Left kidney (tissue), 2 donors: Measurements from ENCODE around the gene PRM3. TPM values are rescaled to one million over a fixed set of nuclear protein-coding genes. Genes with fewer than 3 reads are reported as not detected.

Experiments
- DNase-seq: peaks from one replicate; pipeline ENCODE4 v3.0.0-alpha.2; 2013
- polyA plus RNA-seq: library from polyadenylated mRNA; unstranded; fragments of 120-200 nt; gene quantifications from one replicate; pipeline ENCODE4 v1.2.1, GENCODE V29; 2013; ENCODE audit not compliant: insufficient read length

Gene PRM3
- polyA plus RNA-seq, 1 donor = not detected

DNA sequence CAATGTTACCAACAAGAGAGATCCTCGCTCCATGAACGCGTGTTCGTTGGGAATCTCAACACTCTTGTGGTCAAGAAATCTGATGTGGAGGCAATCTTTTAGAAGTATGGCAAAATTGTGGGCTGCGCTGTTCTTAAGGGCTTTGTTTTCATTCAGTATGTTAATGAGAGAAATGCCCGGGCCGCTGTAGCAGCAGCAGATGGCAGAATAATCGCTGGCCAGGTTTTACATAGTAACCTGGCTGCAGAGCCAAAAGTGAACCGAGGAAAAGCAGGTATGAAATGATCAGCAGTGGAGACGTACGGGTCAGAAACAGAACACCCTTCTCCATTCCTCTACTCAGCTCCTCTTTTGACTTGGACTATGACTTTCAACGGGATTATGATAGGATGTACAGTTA, 30.8 kb downstream of the PRM3 start:
- DNase-seq = no peak

DNA sequence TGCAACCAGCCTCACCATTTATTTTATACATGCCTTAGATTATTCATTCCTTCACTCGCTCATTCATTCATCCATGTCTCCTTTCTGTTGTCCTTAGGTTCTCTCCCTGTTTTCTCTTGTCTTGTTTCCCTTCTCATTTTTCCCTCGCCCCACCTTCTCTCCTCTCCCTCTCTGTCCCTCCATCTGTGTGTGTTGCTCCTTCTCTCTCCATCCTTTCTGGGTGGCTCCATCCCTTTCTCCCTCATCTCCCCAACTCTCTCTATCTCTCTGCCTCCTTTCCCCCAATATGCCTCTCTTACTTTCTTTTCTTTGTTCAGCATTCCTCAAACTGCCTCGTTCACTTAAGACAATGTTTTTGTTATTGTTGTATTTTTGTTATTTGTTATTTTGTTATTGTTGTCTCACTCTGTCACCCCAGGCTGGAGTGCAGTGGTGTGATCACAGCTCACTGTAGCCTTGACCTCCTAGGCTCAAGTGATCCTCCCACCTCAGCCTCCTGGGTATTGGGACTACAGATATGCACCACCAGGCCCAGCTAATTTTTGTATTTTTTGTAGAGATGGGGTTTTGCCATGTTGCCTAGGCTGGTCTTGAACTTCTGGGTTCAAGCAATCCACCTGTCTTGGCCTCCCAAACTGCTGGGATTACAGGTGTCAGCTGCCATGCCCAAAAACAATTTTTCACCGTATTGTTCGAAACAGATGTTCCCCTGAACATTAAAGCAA, 31.8 kb downstream of the PRM3 start:
- DNase-seq = no peak

DNA sequence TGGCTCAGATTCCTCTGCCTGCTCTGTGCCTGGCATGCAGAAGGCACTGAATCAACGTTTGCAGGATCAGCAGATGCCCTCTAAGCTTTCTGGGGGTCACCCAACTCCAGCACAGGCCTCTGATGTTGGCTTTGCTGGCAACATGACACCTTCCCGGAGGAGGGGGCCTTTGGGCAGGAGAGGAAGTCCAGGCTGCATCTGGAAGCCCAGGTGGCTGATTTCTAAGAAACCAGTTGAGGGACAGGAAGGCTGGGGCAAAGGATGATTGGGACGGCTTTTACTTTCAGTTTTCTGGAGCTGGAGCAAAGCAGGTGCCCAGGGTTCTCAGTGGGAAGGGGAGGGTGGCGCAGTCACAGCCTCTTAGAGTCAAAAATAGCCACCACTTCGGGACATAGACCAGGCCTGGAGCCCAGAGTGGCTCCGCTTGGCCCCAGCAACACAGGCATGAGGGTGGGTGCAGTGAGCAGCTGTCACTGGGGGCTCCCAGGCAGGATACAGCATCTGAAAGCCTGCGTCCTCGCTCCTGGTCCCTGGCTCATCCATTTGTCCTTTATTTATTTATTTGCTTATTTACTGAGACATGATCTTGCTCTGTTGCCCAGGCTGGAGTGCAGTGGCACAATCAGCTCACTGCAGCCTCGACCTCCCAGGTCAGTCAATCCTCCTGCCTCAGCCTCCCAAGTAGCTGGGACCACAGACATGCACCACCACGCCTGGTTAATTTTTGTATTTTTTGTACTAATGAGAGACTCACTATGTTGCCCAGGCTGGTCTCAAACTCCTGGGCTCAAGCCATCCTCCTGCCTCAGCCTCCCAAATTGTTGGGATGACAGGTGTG, 32.6 kb downstream of the PRM3 start:
- no peak for DNase-seq

DNA sequence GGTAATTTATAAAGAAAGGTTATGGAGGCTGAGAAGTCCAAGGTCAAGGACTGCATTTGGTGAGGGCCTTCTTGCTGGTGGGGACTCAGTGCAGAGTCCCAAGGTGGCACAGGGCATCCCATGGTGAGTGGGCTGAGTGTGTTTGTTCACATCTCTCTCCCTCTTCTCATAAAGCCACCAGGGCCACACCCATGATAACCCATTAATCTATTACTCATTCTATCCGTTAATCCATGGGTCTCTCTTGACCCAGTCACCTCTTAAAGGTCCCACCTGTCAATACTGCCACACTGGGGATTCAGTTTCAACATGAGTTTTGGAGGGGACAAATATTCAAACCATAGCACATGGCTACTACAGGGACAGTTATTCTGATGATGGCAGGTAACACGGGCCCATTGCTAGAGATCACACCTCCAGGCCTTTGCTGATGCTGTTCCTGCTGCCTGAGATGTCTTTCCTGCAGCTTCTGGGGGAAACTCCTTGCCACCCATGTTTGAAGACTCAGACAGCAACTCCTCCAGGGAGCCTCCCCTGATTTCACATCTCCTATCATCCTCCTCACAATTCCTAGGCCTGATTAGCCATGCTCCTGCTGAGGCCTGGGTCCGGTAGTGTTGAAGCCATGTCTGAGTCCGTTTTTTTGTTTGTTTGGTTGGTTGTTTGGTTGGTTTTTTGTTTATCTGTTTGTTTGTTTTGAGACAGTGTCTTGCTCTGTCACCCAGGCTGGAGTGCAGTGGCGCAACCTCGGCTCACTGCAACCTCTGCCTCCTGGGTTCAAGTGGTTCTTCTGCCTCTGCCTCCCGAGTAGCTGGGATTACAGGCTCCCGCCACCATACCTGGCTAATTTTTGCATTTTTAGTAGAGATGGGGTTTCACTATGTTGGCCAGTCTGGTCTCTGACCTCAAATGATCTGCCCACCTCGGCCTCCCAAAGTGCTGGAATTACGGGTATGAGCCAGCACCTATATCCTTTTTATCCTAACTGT, 33.5 kb downstream of the PRM3 start:
- DNase-seq = no peak

DNA sequence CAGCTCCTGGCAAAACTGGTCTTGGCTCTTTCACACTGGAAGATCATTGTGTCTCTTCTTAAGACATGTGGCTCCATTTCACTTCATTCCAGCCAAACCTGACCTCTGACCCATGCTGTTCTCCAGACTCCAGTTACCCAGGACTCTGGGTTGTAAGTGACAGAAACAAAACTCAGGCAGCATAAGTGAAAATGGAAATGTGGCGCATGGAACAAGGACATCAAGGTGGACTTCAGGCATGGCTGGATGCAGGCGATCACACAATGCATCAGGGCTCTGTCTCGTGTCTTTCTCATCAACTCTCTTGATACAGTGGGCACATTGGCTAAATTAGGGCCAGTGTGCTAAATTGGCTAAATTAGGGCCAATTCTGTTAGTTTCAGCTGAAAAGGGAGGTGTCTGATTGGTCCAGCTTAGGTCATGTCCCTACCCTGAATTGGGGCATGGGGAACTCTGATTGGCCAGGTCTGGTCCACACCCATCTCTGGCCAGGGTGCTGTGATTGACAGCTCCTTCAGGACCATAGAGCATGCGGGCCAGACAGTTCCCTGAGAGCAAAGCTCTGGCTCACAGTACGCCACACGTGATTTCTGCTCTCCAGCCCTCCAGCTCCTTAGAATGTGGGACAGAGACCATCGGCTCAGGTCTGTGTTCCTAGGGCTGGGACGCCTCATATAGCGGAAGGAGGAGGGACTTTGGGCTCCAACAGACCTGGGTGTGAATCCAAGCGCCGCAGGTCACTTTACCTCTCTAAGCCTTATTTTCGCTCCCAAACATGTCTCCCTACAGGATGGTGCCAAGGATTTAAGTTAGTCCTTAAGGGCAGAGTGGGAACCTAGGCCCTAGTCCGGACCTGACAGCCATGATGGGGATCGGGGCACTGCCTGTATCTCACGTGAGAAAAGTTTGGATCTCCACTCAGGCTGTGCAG, 34.9 kb downstream of the PRM3 start:
- DNase-seq = no peak

DNA sequence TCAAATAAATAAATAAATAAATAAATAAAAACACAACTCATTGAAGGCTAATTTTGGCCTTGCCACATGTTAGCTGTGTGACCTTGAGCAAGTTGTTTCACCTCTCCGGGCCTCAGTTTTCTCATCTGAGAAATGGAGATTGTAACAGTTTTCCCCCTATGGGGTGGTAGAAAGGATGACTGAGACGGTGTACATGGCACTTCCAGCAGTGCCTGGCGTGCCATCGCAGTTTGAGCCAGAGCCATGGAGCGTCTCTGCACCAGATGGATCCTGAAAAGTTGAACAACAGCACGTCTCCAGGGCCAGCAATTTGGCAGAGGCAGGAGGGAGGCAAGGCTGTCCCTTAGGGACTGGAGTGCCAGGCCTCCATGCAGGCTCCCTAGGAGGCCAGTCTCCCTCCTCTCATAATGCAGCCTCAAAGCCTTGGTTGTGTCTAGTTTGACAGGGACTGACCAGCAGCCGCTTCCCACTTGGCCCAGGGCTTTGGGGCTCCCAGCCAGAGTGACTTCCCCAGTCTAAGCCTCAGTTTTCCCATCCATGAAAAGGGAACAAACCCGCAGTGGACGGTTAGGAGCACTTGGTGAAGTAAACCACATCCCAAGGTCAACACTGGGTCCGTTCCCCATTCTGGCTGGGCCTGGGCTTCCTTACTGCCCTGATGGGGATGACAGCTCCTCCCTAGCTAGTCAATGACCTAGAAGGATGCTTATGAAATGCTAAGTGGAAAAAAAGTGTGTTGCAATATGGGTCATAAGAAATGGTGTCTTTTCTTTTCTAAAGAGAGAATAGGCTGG, 36.8 kb downstream of the PRM3 start:
- DNase-seq = no peak

DNA sequence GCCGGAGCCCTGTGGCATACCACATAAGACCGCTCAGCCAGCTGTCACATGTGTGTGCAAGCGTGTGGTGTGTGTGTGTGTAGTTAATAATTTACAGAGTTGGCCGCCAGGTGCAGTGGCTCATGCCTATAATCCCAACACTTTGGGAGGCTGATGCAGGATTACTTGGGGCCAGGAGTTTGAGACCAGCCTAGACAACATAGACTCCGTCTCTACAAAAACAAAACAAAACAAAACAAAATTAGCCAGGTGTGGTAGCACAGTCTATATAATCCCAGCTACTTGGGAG, 37.8 kb downstream of the PRM3 start:
- no peak for DNase-seq

DNA sequence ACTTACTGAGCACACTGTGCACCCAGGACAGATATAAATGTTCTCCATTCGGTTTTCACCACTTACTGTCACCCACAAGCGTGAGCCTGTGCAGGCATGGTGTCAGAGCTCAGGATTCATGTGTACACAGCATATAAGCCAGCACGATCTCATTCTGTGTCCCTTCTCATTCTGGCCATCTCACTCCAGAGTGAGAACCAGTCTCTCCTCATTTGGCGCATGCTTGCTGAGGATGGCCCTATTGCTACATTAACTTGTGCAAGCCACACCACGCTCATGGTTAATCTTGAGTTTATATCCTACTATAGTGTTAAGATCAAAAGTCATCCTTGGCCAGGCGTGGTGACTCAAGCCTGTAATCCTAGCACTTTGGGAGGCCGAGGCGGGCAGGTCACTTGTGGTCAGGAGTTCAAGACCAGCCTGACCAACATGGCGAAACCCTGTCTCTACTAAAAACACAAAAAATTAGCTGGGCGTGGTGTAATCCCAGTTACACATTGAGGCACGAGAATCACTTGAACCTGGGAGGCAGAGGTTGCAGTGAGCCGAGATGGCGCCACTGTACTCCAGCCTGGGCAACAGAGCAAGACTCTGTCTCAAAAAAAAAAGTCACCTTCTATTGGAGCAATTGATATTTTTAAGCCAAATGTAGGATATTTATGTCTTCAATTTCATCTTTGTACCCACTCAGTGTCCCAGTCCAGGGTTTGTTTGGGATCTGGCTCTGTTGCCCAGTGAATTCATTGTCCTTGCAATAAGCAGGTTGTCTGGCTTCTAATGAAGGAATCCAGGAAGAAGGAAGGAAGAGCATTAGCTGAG, 38.3 kb downstream of the PRM3 start:
- DNase-seq = no peak

DNA sequence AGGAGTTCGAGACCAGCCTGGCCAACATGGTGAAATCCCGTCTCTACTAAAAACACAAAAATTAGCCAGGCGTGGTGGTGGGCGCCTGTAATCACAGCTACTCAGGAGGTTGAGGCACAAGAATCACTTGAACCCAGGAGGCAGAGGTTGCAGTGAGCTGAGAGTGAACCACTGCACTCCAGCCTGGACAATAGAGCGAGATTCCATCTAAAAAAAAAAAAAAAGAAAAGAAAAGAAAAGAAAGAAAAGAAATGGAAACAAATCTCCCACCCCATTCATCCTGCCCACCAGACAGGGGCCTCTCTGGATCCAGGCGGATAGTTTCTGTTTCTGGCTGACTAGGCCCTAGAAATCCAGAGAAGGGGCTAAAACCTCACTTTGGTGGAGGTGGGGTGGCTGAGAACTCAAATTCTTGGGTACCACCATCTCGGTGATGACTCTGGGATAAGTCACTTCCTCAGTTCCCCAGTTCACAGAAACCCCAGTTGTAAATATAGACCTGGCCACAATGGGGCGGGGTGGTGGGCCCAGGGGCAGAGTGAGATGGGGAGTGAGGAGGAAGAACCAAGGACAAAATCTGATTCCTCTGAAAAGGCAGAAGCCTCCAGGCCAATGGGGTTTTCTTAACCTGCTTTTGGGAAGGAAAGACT, 39.6 kb downstream of the PRM3 start:
- DNase-seq = no peak

DNA sequence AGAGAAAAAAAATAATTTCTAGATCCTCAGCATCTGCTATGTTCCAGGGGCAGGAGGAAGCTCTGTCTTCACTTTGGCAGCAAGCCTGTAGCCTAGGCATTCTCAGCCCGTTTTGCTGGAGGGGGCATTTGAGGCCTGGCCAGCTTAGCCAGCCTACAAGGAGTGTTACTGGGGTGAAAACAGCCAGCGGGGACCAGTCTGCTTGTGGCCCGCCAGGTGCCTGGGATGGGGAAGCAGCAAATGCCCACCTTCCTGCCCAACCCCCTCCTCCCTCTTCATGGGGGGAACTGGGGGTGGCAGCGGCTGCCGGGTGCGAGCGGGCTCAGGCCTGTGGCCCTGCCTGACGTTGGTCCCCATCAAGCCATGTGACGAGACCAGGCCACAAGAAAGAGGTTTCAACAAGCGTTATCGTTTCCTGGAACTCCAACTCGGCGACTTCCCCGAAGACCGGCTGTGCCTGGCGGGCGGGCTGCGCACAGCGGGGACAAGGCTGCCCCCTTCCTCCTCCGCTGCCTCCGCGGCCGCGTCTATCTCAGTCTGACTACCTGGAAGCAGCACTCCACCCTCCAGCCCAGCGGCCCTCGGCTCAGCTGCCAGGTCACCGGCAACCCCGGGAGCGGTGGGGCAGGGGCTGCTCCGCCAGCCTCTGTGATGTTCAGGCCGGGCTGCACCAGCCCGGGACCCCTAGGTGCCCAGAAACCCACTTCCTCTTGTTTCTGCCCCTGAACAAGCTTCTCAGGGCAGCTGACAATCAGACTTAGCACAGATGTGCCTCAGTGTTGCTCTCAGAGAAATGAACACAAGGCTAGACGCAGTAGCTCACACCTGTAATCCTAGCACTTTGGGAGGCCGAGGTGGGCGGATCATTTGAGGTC, 40.3 kb downstream of the PRM3 start:
- peak; percentile 31 for DNase-seq

DNA sequence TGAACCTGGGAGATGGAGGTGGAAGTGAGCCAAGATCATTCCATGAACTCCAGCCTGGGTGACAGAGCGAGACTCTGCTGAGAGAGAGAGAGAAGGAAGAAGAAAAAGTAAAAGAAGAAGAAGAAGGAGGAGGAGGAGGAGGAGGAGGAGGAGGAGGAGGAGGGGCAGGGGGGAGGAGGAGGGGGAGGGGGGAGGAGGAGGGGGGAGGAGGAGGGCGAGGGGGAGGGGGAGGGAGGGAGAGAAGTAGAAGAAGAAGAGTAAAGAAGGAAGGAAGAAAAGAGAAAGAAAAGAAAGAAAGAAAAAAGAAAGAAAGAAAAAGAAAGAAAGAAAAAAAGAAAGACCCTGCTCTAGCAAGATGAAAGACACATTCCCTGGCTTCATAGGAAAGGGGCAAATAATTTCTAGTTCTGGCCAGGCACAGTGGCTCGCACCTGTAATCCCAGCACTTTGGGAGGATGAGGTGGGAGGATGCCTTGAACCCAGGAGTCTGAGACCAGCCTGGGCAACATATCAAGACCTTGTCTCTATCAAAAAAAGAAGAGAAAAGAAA, 41.1 kb downstream of the PRM3 start:
- DNase-seq = no peak

DNA sequence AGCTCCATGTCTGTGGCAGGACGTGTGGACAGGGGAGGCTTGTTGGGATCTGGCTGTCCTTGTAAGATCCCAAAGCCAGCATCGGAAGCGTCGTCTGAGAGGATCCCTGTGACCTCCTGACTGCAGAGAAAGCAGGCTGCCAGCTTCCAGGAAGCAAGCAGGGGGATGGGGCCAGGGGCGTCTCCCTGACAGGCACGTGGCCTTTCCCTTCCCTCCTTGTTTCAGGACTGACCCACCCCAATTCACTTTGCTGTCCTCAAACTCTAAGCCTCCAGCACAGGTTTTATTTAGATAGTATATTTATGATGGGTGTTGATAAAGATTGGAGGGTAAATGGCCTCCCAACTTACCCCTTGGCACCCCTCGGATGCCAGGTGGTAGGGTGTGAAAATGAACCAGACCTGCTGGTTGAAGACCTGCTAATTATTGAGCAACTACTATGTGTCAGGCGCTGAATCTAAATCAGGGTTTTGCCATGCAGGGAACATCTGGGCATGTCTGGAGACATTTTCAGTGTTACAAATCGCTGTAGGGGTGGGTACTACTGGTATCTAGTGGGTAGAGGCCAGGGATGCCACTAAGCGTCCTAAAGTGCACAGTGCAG, 42.0 kb downstream of the PRM3 start:
- no peak for DNase-seq

DNA sequence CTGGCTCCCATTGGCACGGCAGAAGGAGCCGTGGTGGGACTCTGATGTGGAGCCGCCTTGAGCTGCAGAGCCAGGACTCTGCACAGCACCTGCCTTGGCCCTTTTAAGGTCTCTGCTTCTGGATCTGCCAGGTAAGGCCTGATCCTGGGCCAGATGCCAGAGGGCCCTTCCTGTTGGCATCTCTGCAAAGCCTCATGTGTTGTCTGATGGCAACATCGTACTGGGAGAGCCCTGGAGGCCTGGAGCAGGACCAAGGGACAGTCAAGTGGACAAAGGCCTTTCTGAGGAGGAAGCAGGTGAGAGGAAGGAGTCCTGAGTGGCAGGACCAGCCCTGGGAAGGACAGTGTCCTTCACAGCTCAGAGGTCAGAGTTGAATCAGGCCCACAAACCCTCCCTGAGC, 43.5 kb downstream of the PRM3 start:
- no peak for DNase-seq

DNA sequence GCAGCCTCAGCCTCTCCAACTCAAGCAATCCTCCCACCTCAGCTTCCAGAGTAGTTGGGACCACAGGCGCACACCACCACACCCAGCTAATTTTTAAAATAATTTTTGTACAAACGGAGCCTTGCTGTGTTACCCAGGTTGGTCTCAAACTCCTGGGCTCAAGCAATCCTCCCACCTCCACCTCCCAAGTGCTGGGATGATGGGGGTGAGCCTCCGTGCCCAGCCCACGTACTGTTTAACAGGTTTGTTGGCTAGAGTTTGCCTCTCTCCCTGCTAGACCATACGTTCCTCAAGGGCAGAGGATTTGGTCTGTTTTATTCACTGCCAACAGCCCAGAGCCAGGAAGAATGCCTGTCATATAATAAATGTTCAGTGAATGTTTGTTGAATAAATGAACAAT, 44.0 kb downstream of the PRM3 start:
- no peak for DNase-seq

DNA sequence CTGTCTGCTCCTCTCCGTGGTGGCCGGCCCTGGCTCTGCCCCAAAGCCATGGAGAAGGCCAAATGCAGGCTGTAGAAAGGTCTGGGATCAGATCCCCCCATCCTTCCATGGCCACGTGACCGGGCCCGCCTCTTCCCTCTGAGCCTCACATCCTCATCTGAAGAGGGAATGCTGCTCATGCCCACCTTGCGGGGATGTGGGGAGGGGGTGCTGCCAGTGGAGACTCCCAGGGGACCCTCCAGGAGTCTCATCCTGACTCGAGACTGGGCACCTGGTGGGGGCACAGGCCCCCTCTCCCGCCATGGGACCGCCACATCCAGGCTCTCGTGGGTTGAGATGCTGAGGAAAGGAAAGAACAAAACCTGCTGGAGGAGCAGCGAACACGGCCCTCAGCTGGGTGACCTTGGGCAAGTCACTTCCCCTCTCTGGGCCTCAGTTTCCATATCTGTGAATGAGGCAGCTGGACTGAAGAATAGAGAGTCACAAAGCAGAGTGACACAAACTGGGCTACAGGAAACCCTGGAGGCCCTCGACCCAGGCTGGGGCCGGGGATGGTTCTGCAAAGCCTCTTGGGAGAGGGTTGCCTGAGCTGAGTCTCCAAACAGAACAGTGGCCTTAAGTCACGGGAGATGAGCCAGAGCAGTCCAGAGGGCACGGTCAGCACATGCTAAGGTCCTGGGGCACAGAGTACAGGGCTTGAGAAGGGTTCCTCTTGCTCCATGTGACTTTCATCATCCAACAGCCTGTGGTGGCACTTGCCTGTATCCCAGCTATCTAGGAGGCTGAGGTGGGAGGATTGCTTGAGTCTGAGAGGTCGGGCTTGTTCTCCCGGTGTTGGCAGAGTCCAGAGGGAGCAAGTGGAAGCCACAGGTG, 47.5 kb downstream of the PRM3 start:
- DNase-seq = no peak
